Fibroblast of pulmonary artery (primary cell): ENCODE measurements around the gene MOG.
"Not testable (repeated sequence)": the region's sequence is repeated elsewhere in the genome, so short reads cannot be mapped to it uniquely, and the experiment has no call there.

Experiments
- DNase-seq: peaks from one replicate; pipeline ENCODE4 v3.0.0-alpha.2; 2010; ENCODE audit warnings: low read depth
- H3K4me3 ChIP-seq: replicated peaks from 2 replicates; pipeline ENCODE4 v1.5.1; 2011; ENCODE audit warnings: low read depth, mild to moderate bottlenecking, control low read depth, low read length, moderate library complexity
- TF ChIP-seq, protein P1 (sequence below): IDR thresholded peaks from 2 replicates; pipeline ENCODE4 v1.5.1; 2011; ENCODE audit warnings: mild to moderate bottlenecking, control low read depth, low read length, inconsistent platforms; ENCODE audit errors: missing control alignments

Gene MOG

DNA sequence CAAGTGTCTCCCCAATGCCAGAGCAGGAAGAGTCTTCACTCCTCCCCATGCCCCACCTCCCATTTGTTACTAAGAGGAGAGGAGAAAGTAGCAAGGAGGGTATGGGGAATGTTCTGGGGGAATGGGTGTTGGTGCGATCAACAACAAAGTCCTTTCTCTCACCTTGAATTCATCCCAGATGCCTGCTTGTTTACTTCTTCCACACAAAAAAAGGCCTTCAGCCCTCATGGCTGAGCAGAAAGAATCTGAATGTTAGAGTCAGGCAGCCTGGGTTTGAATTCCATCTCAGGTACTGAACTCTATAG is 9.9 kb downstream of the MOG start:
- H3K4me3 ChIP-seq: no peak overlapping the region
- no peak for DNase-seq
- TF ChIP-seq, protein P1, sequence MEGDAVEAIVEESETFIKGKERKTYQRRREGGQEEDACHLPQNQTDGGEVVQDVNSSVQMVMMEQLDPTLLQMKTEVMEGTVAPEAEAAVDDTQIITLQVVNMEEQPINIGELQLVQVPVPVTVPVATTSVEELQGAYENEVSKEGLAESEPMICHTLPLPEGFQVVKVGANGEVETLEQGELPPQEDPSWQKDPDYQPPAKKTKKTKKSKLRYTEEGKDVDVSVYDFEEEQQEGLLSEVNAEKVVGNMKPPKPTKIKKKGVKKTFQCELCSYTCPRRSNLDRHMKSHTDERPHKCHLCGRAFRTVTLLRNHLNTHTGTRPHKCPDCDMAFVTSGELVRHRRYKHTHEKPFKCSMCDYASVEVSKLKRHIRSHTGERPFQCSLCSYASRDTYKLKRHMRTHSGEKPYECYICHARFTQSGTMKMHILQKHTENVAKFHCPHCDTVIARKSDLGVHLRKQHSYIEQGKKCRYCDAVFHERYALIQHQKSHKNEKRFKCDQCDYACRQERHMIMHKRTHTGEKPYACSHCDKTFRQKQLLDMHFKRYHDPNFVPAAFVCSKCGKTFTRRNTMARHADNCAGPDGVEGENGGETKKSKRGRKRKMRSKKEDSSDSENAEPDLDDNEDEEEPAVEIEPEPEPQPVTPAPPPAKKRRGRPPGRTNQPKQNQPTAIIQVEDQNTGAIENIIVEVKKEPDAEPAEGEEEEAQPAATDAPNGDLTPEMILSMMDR: no peak

DNA sequence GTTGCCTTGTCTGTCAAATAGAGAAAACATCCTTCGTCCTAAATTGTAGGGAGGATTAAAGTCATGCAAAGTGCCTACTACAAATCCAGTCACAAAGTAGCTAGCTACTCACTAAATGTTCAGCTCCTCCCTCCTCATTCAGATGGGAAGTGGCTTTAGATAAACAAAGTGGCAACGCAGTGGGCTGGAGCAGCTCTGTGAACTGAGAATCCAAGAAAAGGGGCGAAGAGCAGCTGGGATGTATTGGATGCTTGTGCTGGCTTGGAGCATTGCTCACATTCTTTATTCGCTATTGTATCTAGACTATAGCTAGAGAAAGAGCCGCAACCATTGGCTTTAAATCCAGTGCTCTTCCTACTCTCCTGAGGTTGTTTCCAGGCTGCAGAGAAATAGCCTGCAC is 10.3 kb downstream of the MOG start:
- H3K4me3 ChIP-seq: no peak overlapping the region
- DNase-seq: no peak
- TF ChIP-seq, protein P1: no peak

DNA sequence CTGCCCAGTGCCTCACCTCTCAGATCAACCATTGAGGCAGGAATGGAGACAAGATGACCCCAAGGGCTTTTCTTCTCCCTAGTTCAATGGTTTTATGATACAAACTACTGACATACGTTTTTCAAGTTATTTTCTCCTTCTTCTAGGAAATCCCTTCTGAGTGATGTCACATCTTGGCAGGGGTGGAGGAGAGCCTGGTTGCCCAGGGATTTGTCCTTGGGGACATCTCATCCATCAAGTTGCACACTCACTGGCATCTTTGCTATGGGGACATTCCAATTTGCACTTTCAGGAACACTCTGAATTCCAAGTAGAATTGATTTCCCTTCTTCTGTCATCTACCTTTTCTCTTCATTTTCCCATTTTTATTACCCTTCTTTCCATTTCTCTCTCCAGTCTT is 14.1 kb downstream of the MOG start:
- TF ChIP-seq, protein P1: no peak
- no peak for DNase-seq
- H3K4me3 ChIP-seq: no peak overlapping the region

DNA sequence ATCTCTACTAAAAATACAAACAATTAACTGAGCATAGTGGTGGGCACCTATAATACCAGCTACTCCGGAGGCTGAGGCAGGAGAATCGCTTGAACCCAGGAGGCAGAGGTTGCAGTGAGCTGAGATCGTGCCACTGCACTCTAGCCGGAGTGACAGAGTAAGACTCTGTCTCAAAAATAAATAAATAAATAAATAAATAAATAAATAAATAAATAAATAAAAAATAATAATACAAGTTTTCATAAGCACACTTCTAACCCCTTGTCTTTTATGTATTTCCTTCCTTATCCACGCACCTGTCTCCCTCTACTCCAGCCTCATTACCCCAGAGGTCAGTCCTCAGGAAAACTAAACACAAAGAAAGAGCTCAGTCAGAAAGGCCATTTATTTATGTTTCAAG is 15.2 kb downstream of the MOG start:
- not testable (repeated sequence) for H3K4me3 ChIP-seq, DNase-seq

DNA sequence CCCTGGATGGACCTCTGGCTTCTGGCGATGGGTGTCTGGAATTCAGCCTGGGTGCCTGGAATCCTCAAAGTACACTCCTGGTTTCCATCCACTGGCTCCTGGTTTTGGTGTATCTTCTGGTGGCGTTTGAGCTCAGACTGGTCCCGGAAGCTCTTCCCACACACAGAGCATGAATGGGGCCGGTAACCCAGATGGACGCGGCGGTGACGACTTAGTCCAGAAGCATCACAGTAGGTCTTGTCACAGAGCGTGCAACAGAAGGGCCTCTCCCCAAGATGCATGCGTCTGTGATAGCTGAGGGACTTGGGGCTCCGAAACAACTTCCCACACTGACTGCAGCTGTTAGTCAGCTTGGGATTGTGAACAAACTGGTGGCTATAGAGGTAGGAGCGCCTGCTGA is 16.3 kb downstream of the MOG start:
- TF ChIP-seq, protein P1: no peak
- H3K4me3 ChIP-seq: no peak overlapping the region
- DNase-seq: no peak

DNA sequence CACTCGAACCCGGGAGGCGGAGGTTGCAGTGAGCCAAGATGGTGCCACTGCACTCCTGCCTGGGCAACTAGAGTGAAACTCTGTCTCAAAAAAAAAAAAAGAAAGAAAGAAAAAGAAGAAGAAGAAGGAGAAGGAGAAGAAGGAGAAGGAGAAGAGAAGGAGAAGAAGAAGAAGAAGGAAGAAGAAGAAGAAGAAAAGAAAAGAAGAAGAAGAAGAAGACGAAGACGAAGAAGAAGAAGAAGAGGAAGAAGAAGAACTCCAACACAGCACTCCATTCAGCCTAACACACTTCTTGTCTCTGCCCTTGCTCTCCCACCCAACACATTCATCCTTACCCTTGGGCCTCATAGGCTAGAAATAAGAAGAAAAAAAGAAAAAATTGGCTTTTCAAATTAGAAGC is 17.1 kb downstream of the MOG start:
- DNase-seq: no peak
- TF ChIP-seq, protein P1: no peak
- H3K4me3 ChIP-seq: no peak overlapping the region

DNA sequence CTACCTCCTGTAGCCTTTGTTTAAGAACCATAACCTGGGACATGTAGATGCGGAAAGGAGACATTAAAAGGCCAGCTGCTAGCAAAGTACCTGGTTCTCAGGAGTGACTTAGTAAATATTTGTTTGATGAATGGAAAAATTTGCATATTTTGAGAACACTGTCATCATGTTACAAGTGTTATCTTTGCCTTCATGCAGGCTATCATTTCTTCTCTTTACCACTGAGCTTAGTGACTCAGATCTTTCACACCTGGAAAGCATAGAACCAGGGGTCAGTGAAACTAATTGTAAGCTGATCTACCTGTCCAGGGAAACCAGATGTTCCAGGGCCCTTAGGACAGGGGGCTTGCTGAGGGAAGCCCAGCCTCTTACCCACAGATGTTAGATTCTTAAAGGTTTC is 18.7 kb downstream of the MOG start:
- H3K4me3 ChIP-seq: no peak overlapping the region
- TF ChIP-seq, protein P1: no peak
- DNase-seq: no peak
